NCI-H2171 treated with DMSO at 0.1 percent for 48 hours (cell line): Measurements from ENCODE around the gene TNIK.
"Not testable (repeated sequence)": the region's sequence is repeated elsewhere in the genome, so short reads cannot be mapped to it uniquely, and the experiment has no call there.

Experiments
- DNase-seq: peaks from one replicate; lab custom pipeline; 2025; lab: John Stamatoyannopoulos, UW

Gene TNIK

GRCh38 chr3:171129827-171130226 lies 330.4 kb downstream of the TNIK start:
- DNase-seq: no peak

- DNase-seq: no peak
These were observed 332.6 kb downstream of the TNIK start for GRCh38 chr3:171127611-171128010.

GRCh38 chr3:171126478-171127209 lies 333.6 kb downstream of the TNIK start:
- DNase-seq: no peak

DNA sequence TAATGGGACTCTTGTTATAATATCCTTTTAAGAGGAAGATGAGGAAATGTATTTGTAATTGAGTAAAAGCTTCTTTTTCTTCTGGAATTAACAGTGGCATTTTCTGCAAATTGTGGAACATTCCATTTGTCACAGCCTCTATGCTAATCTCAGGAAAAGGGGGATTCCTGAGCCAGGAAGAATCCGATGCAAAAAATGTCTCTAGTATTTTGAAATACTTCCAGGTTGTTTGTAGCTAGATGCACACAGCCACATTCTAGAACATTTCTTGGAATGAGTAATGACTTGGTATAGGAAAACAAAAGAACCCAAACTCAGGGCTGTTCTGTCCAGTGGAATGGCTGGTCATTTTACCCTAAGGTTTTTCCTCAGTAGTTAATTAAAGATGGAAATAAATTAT lies 335.2 kb downstream of the TNIK start:
- no peak for DNase-seq

- DNase-seq: no peak
These were observed 336.3 kb downstream of the TNIK start for GRCh38 chr3:171123915-171124314.

- DNase-seq: no peak
These were observed 337.3 kb downstream of the TNIK start for GRCh38 chr3:171122861-171123260.

GRCh38 chr3:171122240-171122639 lies 338.0 kb downstream of the TNIK start:
- DNase-seq: no peak

DNA sequence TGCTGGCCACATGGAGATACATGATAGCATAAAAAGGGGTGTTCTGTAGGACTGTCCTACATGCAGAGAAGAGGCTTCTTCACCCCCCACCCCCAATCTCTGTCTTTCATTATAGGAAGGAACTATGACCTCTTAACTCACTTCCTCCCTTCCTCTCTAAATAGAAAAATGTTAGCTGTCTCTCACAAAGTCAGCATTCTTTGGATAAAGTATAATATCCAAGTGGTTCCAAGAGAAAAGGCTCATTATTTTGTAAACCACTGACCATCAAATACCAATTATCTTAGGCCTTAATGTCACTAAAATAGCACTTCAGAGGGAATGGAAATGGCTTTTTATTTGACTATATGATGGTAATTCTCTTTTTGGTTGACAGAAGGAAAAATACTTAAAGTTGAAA lies 338.4 kb downstream of the TNIK start:
- no peak for DNase-seq

DNA sequence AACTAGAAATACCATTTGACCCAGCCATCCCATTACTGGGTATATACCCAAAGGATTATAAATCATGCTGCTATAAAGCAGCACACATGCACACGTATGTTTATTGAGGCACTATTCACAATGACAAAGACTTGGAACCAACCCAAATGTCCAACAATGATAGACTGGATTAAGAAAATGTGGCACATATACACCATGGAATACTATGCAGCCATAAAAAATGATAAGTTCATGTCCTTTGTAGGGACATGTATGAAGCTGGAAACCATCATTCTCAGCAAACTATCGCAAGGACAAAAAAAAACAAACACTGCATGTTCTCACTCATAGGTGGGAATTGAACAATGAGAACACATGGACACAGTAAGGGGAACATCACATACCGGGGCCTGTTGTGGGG lies 340.8 kb downstream of the TNIK start:
- DNase-seq: not testable (repeated sequence)

DNA sequence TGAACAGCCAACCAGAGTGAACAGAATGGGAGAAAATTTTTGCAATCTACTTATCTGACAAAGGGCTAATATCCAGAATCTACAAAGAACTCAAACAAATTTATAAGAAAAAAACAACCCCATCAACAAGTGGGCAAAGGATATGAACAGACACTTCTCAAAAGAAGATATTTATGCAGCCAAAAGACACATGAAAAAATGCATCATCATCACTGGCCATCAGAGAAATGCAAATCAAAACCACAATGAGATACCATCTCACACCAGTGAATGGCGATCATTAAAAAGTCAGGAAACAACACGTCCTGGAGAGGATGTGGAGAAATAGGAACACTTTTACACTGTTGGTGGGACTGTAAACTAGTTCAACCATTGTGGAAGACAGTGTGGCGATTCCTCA lies 341.2 kb downstream of the TNIK start:
- not testable (repeated sequence) for DNase-seq

- no peak for DNase-seq
These were observed 343.3 kb downstream of the TNIK start for GRCh38 chr3:171116824-171117395.

DNA sequence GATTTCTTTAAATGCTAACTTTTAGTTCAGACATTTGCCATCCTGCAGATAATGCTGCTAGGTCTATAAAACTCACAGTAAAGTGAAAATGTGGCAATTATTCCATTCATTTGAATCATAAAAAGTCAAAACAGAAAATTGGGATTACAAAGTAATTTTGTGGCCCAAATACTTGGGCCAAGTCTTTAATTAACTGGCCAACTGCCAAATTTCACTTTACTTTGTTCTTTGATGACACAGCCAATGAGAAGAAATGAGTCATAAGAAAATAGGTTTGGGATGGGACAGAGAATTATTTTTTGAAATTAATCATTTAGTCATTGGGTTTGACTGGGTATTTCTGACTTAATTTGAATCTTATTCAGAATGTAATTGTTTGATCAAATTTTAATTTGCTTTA lies 343.8 kb downstream of the TNIK start:
- no peak for DNase-seq

- no peak for DNase-seq
These were observed 344.5 kb downstream of the TNIK start for GRCh38 chr3:171115667-171116066.

DNA sequence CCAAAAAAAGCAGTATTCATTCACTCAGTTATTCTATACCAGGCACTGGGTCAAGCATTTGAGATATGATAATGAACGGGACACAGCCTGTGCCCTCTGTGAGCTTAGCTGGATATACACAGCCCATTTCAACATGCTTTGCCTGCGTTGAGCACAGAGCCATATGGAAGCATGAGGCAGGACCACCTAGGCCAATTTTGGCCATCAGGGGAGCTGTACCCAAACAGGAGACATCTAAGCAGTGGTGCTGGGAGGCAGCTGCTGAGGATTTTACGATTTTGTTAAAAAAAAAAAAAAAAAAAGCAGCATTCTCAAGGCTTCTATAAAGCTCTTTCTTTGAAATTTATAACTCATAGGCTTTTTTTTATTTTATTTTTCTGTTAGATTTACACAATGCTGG lies 346.5 kb downstream of the TNIK start:
- peak; percentile 41 for DNase-seq

DNA sequence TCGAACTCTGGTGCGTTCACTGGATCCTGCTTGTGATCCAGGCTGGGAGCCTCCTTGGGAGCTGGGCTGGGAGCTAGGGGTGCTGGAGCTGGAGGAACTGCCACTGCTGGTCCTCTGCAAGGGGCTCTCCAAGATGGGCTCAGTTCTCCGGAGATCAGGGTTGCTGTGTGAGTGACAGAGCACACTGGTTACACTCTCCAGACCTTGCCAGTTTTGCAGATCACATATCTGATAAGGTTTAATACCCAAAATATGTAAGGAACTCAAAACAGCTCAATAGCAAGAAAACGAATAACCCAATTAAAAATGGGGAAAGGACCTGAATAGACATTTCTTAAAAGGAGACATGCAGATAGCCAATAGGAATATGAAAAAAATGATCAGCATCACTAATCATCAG lies 349.5 kb downstream of the TNIK start:
- no peak for DNase-seq

DNA sequence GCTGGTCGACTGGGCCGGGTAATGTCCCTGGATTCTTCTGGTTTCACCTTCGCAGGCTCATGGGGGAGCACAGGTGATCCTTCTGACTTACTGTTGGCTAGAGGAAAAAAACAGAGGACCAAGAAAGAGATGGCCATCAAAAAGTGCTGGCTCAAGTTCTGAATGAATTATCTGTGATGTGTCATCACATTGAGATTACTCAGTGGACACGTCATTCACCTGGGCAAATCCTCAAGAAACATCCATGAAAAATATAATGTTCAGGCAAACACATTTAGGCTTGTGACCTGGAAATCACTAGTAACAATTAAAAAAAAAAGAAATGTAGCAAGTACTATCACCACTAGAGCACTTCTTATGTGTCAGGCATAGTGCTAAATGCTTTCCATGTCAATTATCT lies 352.1 kb downstream of the TNIK start:
- DNase-seq: no peak

DNA sequence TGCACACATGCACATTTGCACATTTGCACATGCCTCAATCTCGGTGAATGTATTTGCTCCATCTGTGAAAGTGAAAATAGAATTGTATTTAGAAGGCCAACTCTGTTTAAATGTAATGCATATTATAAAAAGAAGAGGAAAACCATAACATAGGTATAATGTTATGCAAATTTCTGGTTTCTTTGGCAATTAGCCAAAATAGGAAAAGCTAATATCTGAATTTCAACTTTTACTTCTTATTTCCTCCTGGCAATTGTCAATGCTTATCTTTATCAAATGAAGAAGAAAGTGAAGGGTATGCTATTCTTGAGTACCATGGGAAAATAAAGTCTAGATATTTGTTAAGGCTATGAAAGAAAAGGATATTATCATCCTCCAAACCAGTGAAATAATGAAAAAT lies 357.0 kb downstream of the TNIK start:
- DNase-seq: no peak

DNA sequence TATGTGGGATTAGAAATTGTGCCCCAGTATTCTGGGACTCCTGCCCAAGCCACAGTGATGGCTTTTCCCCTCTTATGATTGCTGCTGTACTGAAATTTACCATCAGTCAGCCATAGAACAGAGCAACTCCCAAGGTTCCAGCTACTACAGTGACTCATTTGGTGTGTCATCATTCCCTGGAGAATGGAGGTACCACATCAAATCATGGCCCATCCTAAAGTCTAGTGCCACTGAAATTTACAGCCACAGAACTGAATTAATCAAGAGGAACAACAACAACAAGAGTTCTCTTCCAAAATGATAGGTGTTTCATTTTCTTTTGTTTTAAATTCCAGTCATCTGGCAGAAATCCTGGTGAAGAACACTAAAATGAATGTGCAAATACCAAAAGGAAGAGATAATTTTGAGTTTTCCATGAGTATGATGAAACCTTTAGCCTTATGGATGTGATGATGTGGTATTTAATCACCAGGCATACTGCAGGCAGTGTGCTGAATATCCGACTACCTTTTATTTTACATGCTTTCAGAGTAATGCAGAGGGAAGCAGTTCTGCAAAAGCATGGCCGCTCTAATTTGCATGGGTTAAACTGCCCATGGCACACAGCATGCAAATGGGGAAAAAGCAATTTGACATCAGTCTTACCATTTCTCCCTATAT lies 358.1 kb downstream of the TNIK start:
- DNase-seq: no peak

DNA sequence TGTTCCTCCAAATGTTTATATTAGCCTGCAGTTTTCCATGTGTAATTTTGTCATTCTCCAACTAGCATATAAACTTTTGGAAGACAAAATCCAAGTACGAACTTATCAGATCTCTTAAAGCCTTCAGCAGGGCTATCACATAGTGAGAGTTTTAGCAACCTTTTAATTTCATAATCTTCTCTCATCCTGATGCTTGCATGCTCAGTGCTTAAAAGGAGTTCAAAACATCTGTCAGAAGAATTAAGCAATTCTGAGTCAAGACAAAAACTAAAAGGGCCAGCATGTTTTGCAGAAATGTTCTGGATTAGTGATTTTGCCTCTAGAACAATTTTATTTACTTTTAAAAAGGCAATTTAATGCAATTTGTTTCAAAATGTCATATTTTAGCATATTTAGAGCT lies 360.3 kb downstream of the TNIK start:
- no peak for DNase-seq

GRCh38 chr3:171095063-171095462 lies 365.1 kb downstream of the TNIK start:
- no peak for DNase-seq

DNA sequence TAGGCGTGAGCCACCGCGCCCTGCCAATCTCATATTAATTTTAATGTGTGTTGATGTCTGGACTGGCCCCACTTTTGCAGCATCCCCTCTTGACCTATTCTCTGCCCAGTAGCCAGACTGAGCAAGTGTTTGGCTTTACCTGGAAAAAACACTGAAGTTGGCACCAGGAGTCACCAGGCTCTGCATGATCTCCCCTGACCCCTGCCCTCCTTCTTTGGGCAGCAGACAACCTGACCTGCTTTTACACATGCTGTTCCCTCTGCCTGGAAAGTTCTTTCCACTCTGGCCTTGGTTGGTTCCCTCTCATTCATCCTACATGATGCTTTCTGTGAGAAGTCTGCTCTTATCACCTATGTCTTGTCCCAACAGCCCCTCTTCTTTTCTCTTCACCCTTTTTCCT lies 365.8 kb downstream of the TNIK start:
- DNase-seq: no peak

DNA sequence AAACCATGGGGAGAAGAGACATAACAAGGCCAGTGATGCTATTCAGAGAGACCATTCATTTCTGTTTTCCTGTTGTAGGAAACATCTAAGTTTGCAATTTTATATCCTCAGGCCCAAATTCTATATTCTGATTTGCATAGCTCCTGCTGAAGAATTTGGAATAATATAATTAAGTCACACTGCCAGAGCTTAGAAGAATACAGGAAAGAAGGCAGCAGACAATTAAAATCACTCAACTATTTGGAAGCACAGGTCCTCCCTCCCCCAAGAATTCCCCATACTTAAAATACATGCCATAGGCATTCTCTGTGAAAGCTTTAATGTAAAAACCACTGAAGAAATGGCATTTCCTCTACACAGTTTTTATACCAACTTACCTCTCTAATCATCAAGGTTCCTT lies 366.7 kb downstream of the TNIK start:
- no peak for DNase-seq

DNA sequence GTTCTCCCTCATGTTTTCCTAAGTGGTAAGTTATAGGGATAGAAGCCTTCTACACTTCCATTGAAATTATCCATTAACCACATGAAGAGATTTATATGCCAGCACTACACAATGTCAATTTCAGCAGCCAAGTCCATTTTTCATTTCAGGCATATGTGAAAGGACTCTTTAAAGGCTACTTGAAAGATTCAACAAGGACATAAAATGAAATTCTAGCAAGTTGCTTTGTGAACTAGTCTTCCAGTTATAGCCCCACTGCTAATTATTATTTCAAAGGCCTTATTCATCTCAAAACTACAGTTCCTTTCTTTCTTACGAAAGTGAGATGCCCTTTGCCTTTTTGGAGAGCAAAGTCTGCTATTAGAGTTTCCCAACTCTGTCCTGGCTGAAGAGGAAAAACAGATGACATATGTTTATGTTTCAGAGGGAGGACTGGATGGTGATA lies 367.7 kb downstream of the TNIK start:
- no peak for DNase-seq

DNA sequence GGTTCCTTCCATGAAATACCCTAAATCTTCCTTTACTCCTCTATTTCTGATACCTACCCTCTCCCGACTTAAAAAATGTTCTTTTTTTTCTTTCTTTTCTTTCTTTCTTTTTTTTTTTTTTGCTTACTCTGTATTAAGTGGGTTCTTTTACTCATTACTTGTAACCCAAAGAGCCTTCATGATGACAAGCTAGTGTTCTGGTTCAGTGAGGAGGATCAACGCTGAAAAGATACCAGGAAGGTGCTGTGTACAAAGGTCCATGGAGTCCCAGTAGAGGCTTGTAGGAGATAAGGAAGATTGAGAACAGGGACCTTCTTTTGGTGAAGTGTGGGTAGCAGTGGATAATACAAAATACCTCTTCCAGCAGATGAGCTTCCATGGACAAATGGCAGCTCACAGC lies 369.9 kb downstream of the TNIK start:
- DNase-seq: no peak
